PFSK-1 (cell line): ENCODE data around the gene SGIP1.

Source experiments
- POLR2AphosphoS5 ChIP-seq: IDR thresholded peaks from 2 replicates; pipeline ENCODE4 v1.6.1; 2012; ENCODE audit warnings: low read depth, mild to moderate bottlenecking, control low read depth, low read length, moderate library complexity
- TAF1 ChIP-seq: IDR thresholded peaks from 2 replicates; pipeline ENCODE4 v1.6.1; 2012; ENCODE audit warnings: low read length, control low read depth, borderline replicate concordance; ENCODE audit not compliant: insufficient read depth

- no peak for TF ChIP-seq TAF1
- no peak for TF ChIP-seq POLR2AphosphoS5
Observed at GRCh38 chr1:66492424-66492823, 41.5 kb upstream of the SGIP1 start.
